ENCODE results near the gene FAT1. TPM values are rescaled to one million over a fixed set of nuclear protein-coding genes. Genes with fewer than 3 reads are reported as not detected.

FAT1 gene
- total RNA-seq, 4 donors from 2014 or later: 2.3 to 9.7 (median 4.8) TPM

- intact Hi-C loops (cut with DNase I; ENCODE audit: low total_unique reads): no loop called here
- DNase-seq: no peak
- no peak for TF ChIP-seq POLR2A (IDR thresholded peaks at IDR 0.05)
- no peak for TF ChIP-seq CTCF (IDR thresholded peaks at IDR 0.05 in 4 of 5, conservative IDR thresholded peaks at IDR 0.05 in 1 of 5)
- Histone ChIP-seq H3K27ac (no peak overlapping the region), H3K36me3 (no peaks in the 10 kb centered on the region), H3K9me3 (no peaks in the 10 kb centered on the region), H3K27me3 (peaks cover 0 to 22% (median 16%) of the 10 kb centered on the region in 3 donors), H3K4me1 (no peaks in the 10 kb centered on the region), H3K4me3 (no peak overlapping the region)
- ATAC-seq: no peak
- in situ Hi-C loops (cut with MboI; ENCODE audit: low sequenced_read_pairs in 4 of 4): no loop called here
Measured at GRCh38 chr4:186557486-186557885, 166.2 kb downstream of the FAT1 start.

GRCh38 chr4:186557061-186557460 is 166.6 kb downstream of the FAT1 start:
- H3K27me3 ChIP-seq: peaks cover 0 to 22% (median 17%) of the 10 kb centered on the region in 3 donors
- H3K4me1 ChIP-seq: no peaks in the 10 kb centered on the region
- H3K27ac ChIP-seq: no peak overlapping the region
- no peak overlapping the region for H3K4me3 ChIP-seq
- intact Hi-C loops (cut with DNase I; ENCODE audit: low total_unique reads): no loop called here
- in situ Hi-C loops (cut with MboI; ENCODE audit: low sequenced_read_pairs in 4 of 4): no loop called here
- ATAC-seq: no peak
- DNase-seq: no peak
- TF ChIP-seq POLR2A (IDR thresholded peaks at IDR 0.05) (no peak), CTCF (IDR thresholded peaks at IDR 0.05 in 4 of 5, conservative IDR thresholded peaks at IDR 0.05 in 1 of 5) (no peak)
- no peaks in the 10 kb centered on the region for H3K9me3 ChIP-seq
- no peaks in the 10 kb centered on the region for H3K36me3 ChIP-seq

GRCh38 chr4:186554914-186555827 is 168.5 kb downstream of the FAT1 start, which contains the start of gene MTNR1A:
TSS of gene MTNR1A (minus strand) at chr4:186555567. CDS start at chr4:186555365, 202 bp downstream.
- TF ChIP-seq POLR2A (IDR thresholded peaks at IDR 0.05) (no peak), CTCF (IDR thresholded peaks at IDR 0.05 in 4 of 5, conservative IDR thresholded peaks at IDR 0.05 in 1 of 5) (no peak)
- no peak for DNase-seq
- intact Hi-C loops (cut with DNase I; ENCODE audit: low total_unique reads) (no loop called here), in situ Hi-C loops (cut with MboI; ENCODE audit: low sequenced_read_pairs in 4 of 4) (no loop called here)
- H3K4me1 ChIP-seq: no peaks in the 10 kb centered on the region
- peak within 1 kb of the TSS in 1 of 4 donors; percentile 25 for H3K4me3 ChIP-seq
- peaks cover 0 to 22% (median 22%) of the 10 kb centered on the region in 3 donors for H3K27me3 ChIP-seq
- no peak within 1 kb of the TSS for H3K27ac ChIP-seq
- no peak for ATAC-seq
- no peaks in the 10 kb centered on the region for H3K9me3 ChIP-seq
- no peaks in the 10 kb centered on the region for H3K36me3 ChIP-seq

GRCh38 chr4:186554539-186554913 is 169.1 kb downstream of the FAT1 start:
- TF ChIP-seq CTCF (IDR thresholded peaks at IDR 0.05 in 4 of 5, conservative IDR thresholded peaks at IDR 0.05 in 1 of 5): no peak
- TF ChIP-seq POLR2A (IDR thresholded peaks at IDR 0.05): no peak
- no peak for ATAC-seq
- intact Hi-C loops (cut with DNase I; ENCODE audit: low total_unique reads): no loop called here
- H3K4me1 ChIP-seq: no peaks in the 10 kb centered on the region
- peak overlapping the region in 1 of 4 donors; percentile 25 for H3K4me3 ChIP-seq
- in situ Hi-C loops (cut with MboI; ENCODE audit: low sequenced_read_pairs in 4 of 4): no loop called here
- no peak for DNase-seq
- no peaks in the 10 kb centered on the region for H3K36me3 ChIP-seq
- H3K27ac ChIP-seq: no peak overlapping the region
- no peaks in the 10 kb centered on the region for H3K9me3 ChIP-seq
- H3K27me3 ChIP-seq: peaks cover 0 to 22% (median 22%) of the 10 kb centered on the region in 3 donors

Measured in gastrocnemius medialis (tissue), 4 donors.